HG03571 (cell line): ENCODE results near the gene SLC16A4.

Source experiments
- ATAC-seq: cut with Tn5 transposase; IDR thresholded peaks from one replicate; pipeline ENCODE4 v1.9.1; 2021; ENCODE audit not compliant: unreplicated experiment

SLC16A4 gene

DNA sequence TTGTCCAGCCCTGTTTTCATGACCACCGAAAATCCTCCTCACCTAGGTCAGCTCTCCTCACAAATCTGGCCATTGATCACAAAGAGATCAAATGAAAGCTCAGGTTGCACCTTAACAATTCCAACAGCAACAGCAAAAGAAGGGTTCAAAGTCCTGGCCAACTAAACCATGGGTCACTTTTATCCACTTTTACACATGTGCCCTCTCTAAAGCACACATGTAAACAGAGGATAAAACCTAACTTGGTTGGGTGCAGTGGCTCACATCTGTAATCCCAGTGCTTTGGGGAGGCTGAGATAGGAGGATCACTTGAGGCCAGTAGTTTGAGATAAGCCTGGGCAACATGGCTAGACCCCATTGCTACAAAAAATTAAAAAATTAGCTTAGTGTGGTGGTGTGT lies 55.6 kb downstream of the SLC16A4 start:
- no peak for ATAC-seq

DNA sequence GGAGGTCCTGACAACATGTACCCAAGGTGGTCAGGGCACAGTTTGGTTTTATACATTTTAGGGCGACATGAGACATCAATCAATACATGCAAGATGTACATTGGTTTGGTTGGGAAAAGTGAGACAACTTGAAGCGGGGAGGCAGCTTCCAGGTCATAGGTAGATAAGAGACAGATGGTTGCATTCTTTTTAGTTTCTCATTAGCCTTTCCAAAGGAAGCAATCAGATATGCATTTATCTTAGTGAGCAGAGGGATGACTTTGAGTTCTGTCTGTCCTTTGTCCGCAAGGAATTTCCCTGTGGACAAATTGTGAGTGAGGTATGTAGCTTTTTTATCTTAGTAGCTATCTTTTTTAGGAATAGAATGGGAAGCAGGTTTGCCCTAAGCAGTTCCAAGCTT lies 62.1 kb downstream of the SLC16A4 start:
- ATAC-seq, result no peak

DNA sequence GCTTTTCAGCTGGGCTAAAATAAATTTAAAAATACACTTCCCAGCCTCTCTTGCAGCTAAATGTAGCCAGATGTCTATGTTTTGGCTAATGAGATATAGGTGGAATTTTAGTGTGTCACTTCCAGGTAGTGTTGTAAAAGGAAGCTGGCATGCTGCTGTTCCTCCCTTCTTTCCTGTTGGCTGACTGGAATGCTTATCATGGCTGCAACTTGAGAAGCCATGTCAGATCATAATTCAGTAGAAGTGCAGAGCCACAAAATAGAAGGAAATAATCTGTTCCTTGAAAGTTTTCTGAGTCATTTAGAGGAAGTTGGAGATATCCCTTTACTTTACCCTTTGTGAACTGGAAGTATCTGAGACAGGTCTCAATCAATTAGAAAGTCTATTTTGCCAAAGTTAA lies 62.6 kb downstream of the SLC16A4 start:
- no peak for ATAC-seq

DNA sequence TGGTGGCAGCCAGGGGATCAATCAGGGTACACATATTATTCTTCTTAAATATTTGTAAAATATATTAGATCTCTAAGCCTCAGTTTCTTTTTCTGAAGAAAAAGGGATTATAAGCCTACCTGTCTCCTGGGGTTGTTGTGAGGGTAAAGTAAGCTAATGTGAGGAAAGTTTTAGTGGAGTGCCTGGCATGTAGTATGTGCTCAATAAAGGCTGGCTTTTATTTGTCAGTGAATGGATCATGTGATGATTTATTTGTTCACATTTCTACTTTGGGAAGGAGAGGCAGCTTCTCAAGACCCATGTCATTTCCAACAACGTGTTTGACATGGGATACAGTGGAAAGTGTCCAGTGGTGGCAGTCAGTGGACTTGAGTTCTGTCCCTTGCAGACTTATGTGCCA lies 64.0 kb downstream of the SLC16A4 start:
- ATAC-seq, result no peak

GRCh38 chr1:110324667-110325066 lies 66.2 kb downstream of the SLC16A4 start:
- ATAC-seq, result no peak

- ATAC-seq, result no peak
Measured at GRCh38 chr1:110321846-110322245, 69.0 kb downstream of the SLC16A4 start.

GRCh38 chr1:110321045-110321444 lies 69.8 kb downstream of the SLC16A4 start:
- no peak for ATAC-seq

GRCh38 chr1:110320168-110320518 lies 70.7 kb downstream of the SLC16A4 start:
- ATAC-seq, result no peak

DNA sequence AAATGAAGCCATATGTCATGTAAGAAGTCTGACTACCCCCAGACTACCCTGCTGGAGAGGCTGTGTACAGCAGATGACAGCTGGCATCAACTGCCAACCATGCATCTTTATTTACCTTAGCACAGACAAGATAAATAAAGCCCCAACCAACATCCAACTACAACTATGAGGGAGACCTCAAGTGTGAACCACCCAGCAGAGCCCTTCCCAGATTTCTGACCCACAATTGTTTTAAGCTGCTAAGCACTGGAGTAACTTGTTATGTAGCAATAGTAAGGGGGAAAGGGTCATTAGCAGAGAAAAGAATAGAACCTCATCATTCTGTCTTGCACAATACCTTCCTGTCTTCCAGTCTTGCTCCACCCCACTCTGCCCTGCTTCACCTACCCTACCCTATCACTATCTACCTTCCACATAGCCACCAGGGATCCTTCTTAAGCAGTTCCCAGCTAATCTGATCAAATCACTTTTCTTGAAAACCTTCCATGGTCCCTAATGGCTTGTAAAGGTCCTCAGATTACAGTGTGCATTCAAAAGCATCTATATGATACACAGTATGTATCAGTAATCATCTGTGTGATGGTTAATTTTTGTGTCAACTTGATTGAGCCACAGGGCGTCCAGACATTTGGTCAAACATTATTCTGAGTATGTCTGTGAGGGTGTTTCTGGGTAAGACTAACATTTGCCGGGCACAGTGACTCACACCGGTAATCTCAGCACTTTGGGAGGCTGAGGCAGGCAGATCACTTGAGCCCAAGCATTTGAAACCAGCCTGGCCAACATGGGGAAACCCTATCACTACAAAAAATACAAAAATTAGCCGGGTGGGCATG lies 71.3 kb downstream of the SLC16A4 start:
- ATAC-seq, result no peak

GRCh38 chr1:110318046-110318445 lies 72.8 kb downstream of the SLC16A4 start:
- ATAC-seq, result no peak

GRCh38 chr1:110316735-110317134 lies 74.1 kb downstream of the SLC16A4 start:
- no peak for ATAC-seq
